Astrocyte (in vitro differentiated cells and primary cell): ENCODE results near the gene KIF5A.

ENCODE experiments used
- EZH2 ChIP-seq: IDR thresholded peaks from 2 replicates; pipeline ENCODE4 v1.6.1; 2012; ENCODE audit warnings: mild to moderate bottlenecking, low read length, inconsistent platforms; ENCODE audit not compliant: insufficient read depth
- TF ChIP-seq, protein P1 (sequence below): IDR thresholded peaks from 2 replicates; pipeline ENCODE4 v1.5.1; 2011; ENCODE audit warnings: low read depth, mild to moderate bottlenecking, inconsistent platforms, low read length, moderate library complexity; ENCODE audit not compliant: insufficient read depth

DNA sequence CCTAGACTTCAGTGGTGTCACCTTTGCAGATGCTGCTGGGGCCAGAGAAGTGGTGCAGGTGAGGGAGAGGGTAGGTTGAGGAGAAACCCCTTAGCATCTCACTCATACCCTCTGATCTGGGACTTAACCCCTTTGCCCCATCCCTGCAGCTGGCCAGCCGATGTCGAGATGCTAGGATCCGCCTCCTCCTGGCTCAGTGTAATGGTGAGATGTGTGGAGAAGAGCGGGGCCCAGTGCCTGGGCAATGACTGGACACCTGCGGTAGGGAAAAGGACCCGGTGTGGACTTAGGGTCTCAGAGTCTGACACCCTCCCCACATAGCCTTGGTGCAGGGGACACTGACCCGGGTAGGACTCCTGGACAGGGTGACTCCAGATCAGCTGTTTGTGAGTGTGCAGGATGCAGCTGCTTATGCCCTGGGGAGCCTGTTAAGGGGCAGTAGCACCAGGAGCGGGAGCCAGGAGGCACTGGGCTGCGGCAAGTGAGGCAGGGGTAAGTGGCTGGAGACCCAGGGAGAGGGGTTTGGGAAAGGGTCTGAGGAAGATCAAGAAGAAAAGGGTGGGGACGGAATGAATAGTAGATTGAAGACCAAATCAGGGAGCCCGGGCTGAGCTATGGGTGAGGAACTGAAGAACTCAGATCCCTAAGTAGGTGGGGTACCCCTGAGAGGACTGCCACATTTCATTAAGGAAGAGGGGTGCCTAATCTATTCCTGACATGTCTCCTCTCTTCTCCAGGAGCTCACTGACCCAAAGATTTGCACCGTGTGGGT, 75.6 kb downstream of the KIF5A start:
- TF ChIP-seq, protein P1, sequence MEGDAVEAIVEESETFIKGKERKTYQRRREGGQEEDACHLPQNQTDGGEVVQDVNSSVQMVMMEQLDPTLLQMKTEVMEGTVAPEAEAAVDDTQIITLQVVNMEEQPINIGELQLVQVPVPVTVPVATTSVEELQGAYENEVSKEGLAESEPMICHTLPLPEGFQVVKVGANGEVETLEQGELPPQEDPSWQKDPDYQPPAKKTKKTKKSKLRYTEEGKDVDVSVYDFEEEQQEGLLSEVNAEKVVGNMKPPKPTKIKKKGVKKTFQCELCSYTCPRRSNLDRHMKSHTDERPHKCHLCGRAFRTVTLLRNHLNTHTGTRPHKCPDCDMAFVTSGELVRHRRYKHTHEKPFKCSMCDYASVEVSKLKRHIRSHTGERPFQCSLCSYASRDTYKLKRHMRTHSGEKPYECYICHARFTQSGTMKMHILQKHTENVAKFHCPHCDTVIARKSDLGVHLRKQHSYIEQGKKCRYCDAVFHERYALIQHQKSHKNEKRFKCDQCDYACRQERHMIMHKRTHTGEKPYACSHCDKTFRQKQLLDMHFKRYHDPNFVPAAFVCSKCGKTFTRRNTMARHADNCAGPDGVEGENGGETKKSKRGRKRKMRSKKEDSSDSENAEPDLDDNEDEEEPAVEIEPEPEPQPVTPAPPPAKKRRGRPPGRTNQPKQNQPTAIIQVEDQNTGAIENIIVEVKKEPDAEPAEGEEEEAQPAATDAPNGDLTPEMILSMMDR = no peak
- no peak for TF ChIP-seq EZH2
